ENCODE data around the gene CFAP77. TPM values are rescaled to one million over a fixed set of nuclear protein-coding genes. Genes with fewer than 3 reads are reported as not detected.

Gene CFAP77
- total and polyA plus RNA-seq, 7 donors = not detected

DNA sequence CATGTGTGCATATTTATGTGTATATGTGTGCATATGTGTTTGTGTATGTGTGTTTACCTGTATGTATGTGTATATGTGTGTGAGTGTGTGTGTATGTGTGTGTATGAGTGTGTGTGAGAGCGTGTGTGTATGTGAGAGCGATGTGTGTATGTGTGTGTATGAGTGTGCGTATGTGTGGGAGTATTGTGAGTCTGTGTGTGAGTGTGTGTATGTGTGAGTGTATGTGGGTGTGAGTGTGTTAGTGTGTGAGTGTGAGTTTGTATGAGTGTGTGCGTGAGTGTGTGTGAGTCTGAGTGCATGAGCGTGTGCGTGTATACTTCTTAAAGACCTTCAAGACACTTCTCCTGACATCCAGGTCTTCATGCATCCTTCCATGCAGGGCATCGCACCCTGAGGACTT is 49.6 kb downstream of the CFAP77 start:
- no peaks in the 10 kb centered on the region for H3K9me3 ChIP-seq
- TF ChIP-seq EP300 (IDR thresholded peaks at IDR 0.05) (no peak), POLR2A (IDR thresholded peaks at IDR 0.05) (no peak), POLR2AphosphoS5 (IDR thresholded peaks at IDR 0.05) (no peak)
- TF ChIP-seq, protein P1, sequence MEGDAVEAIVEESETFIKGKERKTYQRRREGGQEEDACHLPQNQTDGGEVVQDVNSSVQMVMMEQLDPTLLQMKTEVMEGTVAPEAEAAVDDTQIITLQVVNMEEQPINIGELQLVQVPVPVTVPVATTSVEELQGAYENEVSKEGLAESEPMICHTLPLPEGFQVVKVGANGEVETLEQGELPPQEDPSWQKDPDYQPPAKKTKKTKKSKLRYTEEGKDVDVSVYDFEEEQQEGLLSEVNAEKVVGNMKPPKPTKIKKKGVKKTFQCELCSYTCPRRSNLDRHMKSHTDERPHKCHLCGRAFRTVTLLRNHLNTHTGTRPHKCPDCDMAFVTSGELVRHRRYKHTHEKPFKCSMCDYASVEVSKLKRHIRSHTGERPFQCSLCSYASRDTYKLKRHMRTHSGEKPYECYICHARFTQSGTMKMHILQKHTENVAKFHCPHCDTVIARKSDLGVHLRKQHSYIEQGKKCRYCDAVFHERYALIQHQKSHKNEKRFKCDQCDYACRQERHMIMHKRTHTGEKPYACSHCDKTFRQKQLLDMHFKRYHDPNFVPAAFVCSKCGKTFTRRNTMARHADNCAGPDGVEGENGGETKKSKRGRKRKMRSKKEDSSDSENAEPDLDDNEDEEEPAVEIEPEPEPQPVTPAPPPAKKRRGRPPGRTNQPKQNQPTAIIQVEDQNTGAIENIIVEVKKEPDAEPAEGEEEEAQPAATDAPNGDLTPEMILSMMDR (IDR thresholded peaks at IDR 0.05) = no peak
- WGBS, 2 donors = 94 to 95% methylated on average over 7 of the region's 7 CpGs
- H3K27me3 ChIP-seq = peaks cover 4 to 57% (median 5%) of the 10 kb centered on the region in 3 donors
- no peak overlapping the region for H3K4me3 ChIP-seq
- no peaks in the 10 kb centered on the region for H3K36me3 ChIP-seq
- DNase-seq = no peak
- no peaks in the 10 kb centered on the region for H3K4me1 ChIP-seq
- no peak overlapping the region for H3K27ac ChIP-seq
- intact Hi-C loops (cut with DNase I) = no loop called here

DNA sequence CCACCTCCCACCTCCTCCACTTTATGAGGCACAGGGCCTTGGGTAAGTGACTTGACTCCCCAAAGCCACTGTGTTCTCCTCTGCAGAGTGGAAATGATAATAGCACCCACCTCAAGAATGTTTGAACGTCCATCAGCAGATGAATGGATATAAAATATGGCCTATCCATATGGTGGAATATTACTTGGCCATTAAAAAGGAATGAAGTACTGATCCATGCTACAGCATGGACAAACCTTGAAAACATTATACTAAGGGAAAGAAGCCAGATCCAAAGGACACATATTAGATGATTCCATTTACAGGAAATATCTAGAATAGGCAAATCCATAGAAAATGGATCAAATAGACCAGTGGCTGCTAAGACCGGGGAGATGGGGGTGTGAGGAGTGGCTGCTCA is 50.2 kb downstream of the CFAP77 start:
- Histone ChIP-seq H3K27me3 (peaks cover 4 to 57% (median 5%) of the 10 kb centered on the region in 3 donors), H3K4me3 (no peak overlapping the region), H3K27ac (no peak overlapping the region), H3K36me3 (no peaks in the 10 kb centered on the region), H3K9me3 (no peaks in the 10 kb centered on the region), H3K4me1 (no peaks in the 10 kb centered on the region)
- intact Hi-C loops (cut with DNase I) = no loop called here
- no peak for DNase-seq
- TF ChIP-seq EP300 (IDR thresholded peaks at IDR 0.05) (no peak), POLR2AphosphoS5 (IDR thresholded peaks at IDR 0.05) (no peak), POLR2A (IDR thresholded peaks at IDR 0.05) (no peak)
- TF ChIP-seq, protein P1 (IDR thresholded peaks at IDR 0.05) = no peak
- WGBS, 2 donors = 76 to 78% methylated on average over 2 of the region's 2 CpGs

DNA sequence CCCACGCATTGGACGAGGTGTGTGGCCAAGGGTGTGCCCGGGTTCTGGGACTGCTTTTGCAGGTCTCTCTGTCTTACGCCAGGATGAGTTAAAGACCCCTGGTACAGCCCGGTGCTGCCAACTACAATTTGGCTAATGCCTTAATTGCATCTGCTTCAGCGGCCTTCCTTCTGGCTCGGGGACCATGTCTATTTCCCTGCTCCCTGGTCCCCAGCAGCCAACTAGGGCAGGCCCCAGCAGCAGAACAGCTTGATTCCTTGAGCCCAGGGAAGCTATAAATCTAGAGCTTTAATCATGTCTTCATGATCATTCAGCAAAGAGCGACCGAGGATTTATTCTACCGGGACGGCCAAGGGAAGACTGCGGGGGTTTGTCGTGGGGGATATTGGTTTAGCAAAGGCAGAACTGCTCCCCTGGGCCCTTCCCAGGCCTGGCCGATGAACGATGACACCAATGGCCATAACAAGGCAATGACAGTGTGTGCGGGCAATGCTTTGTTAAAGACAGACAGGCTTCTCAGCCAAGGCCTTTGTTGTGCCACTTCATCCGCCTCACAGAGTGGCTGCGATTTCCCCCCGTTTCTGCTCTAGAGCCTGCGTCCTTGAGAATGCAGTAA is 51.4 kb downstream of the CFAP77 start:
- no peaks in the 10 kb centered on the region for H3K36me3 ChIP-seq
- no peaks in the 10 kb centered on the region for H3K9me3 ChIP-seq
- WGBS, 2 donors = 74 to 79% methylated on average over 20 of the region's 20 CpGs
- H3K4me3 ChIP-seq = no peak overlapping the region
- no peaks in the 10 kb centered on the region for H3K4me1 ChIP-seq
- intact Hi-C loops (cut with DNase I) = no loop called here
- no peak for DNase-seq
- H3K27ac ChIP-seq = no peak overlapping the region
- TF ChIP-seq POLR2AphosphoS5 (IDR thresholded peaks at IDR 0.05) = no peak
- TF ChIP-seq EP300 (IDR thresholded peaks at IDR 0.05) = no peak
- TF ChIP-seq POLR2A (IDR thresholded peaks at IDR 0.05) = no peak
- TF ChIP-seq, protein P1 (IDR thresholded peaks at IDR 0.05) = no peak
- peaks cover 4 to 57% (median 5%) of the 10 kb centered on the region in 3 donors for H3K27me3 ChIP-seq

DNA sequence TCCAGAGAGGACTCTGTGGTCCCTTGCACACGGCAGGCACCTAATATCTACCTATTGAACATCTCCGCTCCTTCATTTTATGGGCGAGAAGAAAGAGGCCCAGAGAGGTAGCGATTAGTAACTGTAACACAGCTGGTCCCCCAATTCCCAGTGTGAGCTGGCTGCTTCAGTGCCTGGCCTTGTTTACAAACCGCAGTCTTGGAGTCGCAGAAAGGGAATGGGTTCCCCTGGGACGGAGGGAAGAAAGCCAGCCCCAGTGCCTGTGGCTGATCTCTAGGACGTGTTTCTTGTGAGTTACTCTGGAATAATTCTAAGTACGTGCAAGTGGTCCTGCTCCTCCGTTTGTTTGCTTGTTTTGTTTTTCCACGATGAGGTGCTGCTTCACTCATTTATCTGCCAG is 52.0 kb downstream of the CFAP77 start:
- Histone ChIP-seq H3K36me3 (no peaks in the 10 kb centered on the region), H3K9me3 (no peaks in the 10 kb centered on the region), H3K4me1 (no peaks in the 10 kb centered on the region), H3K4me3 (no peak overlapping the region), H3K27me3 (peaks cover 4 to 56% (median 5%) of the 10 kb centered on the region in 3 donors), H3K27ac (no peak overlapping the region)
- 81 to 83% methylated on average over 11 of the region's 11 CpGs for WGBS, 2 donors
- no peak for DNase-seq
- TF ChIP-seq, protein P1 (IDR thresholded peaks at IDR 0.05) = no peak
- TF ChIP-seq POLR2AphosphoS5 (IDR thresholded peaks at IDR 0.05) (no peak), POLR2A (IDR thresholded peaks at IDR 0.05) (no peak), EP300 (IDR thresholded peaks at IDR 0.05) (no peak)
- intact Hi-C loops (cut with DNase I) = no loop called here

DNA sequence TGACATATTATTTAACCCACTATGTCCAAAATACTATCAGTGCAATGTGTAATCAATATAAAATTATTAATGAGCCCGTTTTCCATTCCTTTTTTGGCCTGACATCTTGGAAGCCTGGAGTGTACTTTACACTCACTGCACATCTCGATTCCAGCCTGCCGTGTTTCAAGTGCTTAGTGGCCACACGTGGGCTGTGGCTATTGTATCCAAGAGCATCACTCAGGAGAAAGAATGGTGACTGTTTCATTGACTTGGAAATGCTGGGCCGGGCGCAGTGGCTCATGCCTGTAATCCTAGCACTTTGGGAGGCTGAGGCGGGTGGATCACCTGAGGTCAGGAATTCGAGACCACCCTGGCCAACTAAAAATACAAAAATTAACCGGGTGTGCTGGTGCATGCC is 54.5 kb downstream of the CFAP77 start:
- no peak for DNase-seq
- H3K27me3 ChIP-seq = peaks cover 0 to 45% (median 5%) of the 10 kb centered on the region in 3 donors
- TF ChIP-seq POLR2AphosphoS5 (IDR thresholded peaks at IDR 0.05) = no peak
- TF ChIP-seq, protein P1 (IDR thresholded peaks at IDR 0.05) = no peak
- TF ChIP-seq POLR2A (IDR thresholded peaks at IDR 0.05) = no peak
- no peak for TF ChIP-seq EP300 (IDR thresholded peaks at IDR 0.05)
- no peaks in the 10 kb centered on the region for H3K4me1 ChIP-seq
- 82% methylated on average over 9 of the region's 9 CpGs for WGBS, 2 donors
- H3K9me3 ChIP-seq = peaks cover 0 to 3% (median 0%) of the 10 kb centered on the region in 4 donors
- intact Hi-C loops (cut with DNase I) = no loop called here
- no peaks in the 10 kb centered on the region for H3K36me3 ChIP-seq
- H3K27ac ChIP-seq = no peak overlapping the region
- no peak overlapping the region for H3K4me3 ChIP-seq

Measured in sigmoid colon (tissue), 7 donors.